Cortex of kidney (tissue), 1 donor: ENCODE results near the gene SHISA7.
"Not testable (repeated sequence)": the region's sequence is repeated elsewhere in the genome, so short reads cannot be mapped to it uniquely, and the experiment has no call there.

Source experiments
- DNase-seq: peaks from one replicate; lab custom pipeline; 2025; lab: John Stamatoyannopoulos, UW

SHISA7 gene

GRCh38 chr19:55463583-55464031, 20.5 kb upstream of the SHISA7 start:
- no peak for DNase-seq

GRCh38 chr19:55462722-55463121, 19.6 kb upstream of the SHISA7 start:
- no peak for DNase-seq

GRCh38 chr19:55461974-55462626, 19.0 kb upstream of the SHISA7 start:
- no peak for DNase-seq

- peak; percentile 77 for DNase-seq
Observed at GRCh38 chr19:55461259-55461973, 18.3 kb upstream of the SHISA7 start, which contains the start of gene ISOC2. Gene ISOC2 (minus strand): TSS chr19:55461642. CDS start chr19:55456486, 5,156 bp downstream.

GRCh38 chr19:55460670-55461258, 17.7 kb upstream of the SHISA7 start:
- no peak for DNase-seq

- DNase-seq = no peak
Observed at GRCh38 chr19:55459950-55460657, 17.0 kb upstream of the SHISA7 start.

GRCh38 chr19:55459551-55459949, 16.4 kb upstream of the SHISA7 start:
- no peak for DNase-seq

GRCh38 chr19:55457683-55458457, 14.8 kb upstream of the SHISA7 start:
- no peak for DNase-seq

- DNase-seq = no peak
Observed at GRCh38 chr19:55456347-55456746, 13.2 kb upstream of the SHISA7 start.

- DNase-seq = no peak
Observed at GRCh38 chr19:55455576-55456235, 12.6 kb upstream of the SHISA7 start.

GRCh38 chr19:55454787-55455243, 11.7 kb upstream of the SHISA7 start:
- DNase-seq = no peak

GRCh38 chr19:55453511-55454260, 10.6 kb upstream of the SHISA7 start:
- DNase-seq = no peak

- no peak for DNase-seq
Observed at GRCh38 chr19:55452749-55453346, 9.7 kb upstream of the SHISA7 start.

- no peak for DNase-seq
Observed at GRCh38 chr19:55451965-55452748, 9.1 kb upstream of the SHISA7 start.

GRCh38 chr19:55451163-55451964, 8.3 kb upstream of the SHISA7 start:
- DNase-seq = no peak

- no peak for DNase-seq
Observed at GRCh38 chr19:55449469-55449868, 6.4 kb upstream of the SHISA7 start.

GRCh38 chr19:55448175-55448490, 5.0 kb upstream of the SHISA7 start:
- DNase-seq = not testable (repeated sequence)

GRCh38 chr19:55447421-55448174, 4.5 kb upstream of the SHISA7 start:
- no peak for DNase-seq
